Hematopoietic multipotent progenitor cell treated with erythropoietin and hydrocortisone succinate and interleukin-3 and kit ligand, for 17 days (in vitro differentiated cells): ENCODE results near the gene TMCC3.
"Not testable (repeated sequence)": the region's sequence is repeated elsewhere in the genome, so short reads cannot be mapped to it uniquely, and the experiment has no call there.

Source experiments
- DNase-seq: peaks from one replicate; pipeline ENCODE4 v3.0.0-alpha.2; 2015; ENCODE audit warnings: low spot score

The TMCC3 gene

GRCh38 chr12:94599189-94599588, 51.2 kb downstream of the TMCC3 start:
- no peak for DNase-seq

DNA sequence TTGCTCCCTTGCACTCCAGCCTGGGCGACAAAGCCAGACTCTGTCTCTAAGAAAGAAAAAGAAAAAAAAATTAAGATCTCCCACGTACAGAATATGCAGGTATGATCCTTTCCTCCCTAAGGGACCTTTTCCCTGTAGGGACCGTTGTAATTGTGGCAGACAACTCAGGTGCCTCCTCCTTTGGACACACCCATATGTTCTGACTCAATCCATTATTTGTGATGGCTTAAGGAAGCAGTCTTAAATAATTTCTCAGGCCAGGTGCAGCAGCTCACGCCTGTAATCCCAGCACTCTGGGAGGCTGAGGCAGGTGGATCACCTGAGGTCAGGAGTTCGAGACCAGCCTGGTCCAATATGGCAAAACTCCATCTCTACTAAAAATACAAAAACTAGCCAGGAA, 53.1 kb downstream of the TMCC3 start:
- no peak for DNase-seq

- DNase-seq, result no peak
These were observed 53.8 kb downstream of the TMCC3 start for GRCh38 chr12:94596596-94596995.

- no peak for DNase-seq
These were observed 55.2 kb downstream of the TMCC3 start for GRCh38 chr12:94595152-94595551.

GRCh38 chr12:94594443-94594825, 55.9 kb downstream of the TMCC3 start:
- DNase-seq, result no peak

GRCh38 chr12:94593822-94594442, 56.4 kb downstream of the TMCC3 start:
- no peak for DNase-seq

DNA sequence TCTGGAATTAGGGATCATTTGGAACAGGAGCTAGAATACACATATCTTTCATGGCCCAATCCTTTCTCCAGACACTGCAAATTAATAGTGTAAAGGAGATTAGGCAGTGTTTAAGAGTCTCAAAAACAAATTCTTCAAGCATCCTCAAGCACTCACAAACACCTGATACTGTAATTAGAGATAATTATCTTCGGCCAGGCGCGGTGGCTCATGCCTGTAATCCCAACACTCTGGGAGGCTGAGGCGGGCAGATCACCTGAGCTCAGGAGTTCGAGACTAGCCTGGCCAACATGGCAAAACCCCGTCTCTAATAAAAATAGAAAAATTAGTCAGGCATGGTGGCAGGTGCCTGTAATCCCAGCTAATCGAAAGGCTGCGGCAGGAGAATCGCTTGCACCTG, 57.6 kb downstream of the TMCC3 start:
- not testable (repeated sequence) for DNase-seq

GRCh38 chr12:94592080-94592479, 58.3 kb downstream of the TMCC3 start:
- DNase-seq, result no peak

DNA sequence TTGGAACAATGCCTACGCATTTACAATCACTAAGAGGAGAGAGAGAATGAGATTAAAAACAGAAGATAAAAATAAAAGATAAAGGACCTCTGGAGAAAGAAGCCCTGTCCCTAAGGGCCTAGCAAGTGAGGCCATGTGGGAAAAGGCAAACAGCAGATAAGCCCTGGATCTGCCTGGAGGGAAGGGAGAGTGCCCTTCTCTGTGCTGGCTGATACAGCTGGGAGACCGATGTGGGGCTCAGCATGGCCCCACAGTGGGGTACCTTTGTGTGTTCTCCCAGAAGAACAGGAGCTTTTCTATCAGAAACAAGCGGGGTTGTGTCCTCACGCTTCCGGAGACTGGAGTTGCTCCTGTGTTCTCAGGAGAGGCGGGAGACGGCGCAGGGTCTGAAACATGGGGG, 59.9 kb downstream of the TMCC3 start:
- DNase-seq, result no peak

- DNase-seq, result no peak
These were observed 60.8 kb downstream of the TMCC3 start for GRCh38 chr12:94589591-94590001.

GRCh38 chr12:94588346-94588745, 62.0 kb downstream of the TMCC3 start:
- no peak for DNase-seq

DNA sequence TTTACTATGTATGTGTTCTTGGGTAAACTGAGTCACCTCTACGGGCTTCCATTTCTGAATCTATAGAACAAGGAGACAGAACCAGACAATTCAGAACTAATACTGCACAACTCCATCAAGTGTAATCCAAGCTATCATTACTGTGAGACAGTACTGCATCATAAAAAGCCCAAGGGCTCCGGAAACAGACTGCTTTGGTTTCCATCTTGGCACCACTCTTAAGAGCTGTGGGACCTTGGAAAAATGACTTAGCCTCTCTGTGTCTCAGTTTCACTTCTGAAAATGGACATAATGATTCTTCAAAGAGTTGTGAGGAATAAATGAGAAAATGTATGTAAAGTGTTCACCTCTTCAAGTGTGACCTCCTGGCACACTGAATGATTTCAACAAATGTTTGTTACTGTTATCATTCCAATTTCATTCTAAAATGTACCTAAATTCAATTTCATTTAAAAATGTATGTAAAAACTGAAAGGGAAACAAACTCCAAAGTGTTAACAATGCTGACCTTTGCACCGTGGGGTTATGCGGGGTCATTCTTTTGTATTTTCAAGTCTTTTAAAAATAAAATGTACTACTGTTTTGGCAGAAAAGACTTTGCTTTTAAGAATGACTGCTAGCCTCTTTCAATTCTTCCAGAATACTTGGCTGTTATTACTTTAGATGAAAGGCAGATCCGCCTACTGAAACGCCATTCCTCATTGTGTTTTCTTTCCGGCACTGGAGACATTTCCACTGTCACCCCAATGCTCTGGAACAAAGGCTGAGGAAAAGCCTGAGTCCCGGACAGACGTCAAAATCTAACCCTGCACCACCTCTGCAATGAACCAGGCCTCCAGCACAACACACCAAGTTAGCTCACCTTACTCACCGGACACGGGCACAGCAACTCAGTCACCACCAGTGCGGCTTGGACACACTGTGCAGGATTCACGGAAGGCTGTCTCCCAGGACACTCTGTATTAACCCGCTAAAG, 62.8 kb downstream of the TMCC3 start:
- DNase-seq, result no peak

GRCh38 chr12:94586589-94587259, 63.6 kb downstream of the TMCC3 start:
- no peak for DNase-seq

DNA sequence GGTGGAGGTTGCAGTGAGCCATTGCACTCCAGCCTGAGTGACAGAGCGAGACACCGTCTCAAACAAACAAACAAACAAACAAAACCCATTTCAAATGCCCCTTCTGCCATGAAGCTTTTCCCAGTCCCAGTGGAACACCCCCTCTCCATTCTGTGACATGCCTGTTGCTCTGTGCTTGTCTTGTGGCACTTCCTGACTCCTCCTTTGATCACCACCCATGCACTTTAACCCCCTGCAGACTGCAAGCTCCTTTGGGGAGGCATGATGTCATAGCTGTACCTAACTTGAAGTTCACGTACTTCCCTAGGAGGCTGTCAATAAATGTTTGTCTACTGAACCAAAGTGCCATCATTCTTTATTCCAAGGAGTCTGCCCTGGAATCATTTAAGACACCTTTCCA, 64.7 kb downstream of the TMCC3 start:
- no peak for DNase-seq

GRCh38 chr12:94584377-94584776, 66.0 kb downstream of the TMCC3 start:
- no peak for DNase-seq

GRCh38 chr12:94582591-94582990, 67.8 kb downstream of the TMCC3 start:
- DNase-seq, result no peak

DNA sequence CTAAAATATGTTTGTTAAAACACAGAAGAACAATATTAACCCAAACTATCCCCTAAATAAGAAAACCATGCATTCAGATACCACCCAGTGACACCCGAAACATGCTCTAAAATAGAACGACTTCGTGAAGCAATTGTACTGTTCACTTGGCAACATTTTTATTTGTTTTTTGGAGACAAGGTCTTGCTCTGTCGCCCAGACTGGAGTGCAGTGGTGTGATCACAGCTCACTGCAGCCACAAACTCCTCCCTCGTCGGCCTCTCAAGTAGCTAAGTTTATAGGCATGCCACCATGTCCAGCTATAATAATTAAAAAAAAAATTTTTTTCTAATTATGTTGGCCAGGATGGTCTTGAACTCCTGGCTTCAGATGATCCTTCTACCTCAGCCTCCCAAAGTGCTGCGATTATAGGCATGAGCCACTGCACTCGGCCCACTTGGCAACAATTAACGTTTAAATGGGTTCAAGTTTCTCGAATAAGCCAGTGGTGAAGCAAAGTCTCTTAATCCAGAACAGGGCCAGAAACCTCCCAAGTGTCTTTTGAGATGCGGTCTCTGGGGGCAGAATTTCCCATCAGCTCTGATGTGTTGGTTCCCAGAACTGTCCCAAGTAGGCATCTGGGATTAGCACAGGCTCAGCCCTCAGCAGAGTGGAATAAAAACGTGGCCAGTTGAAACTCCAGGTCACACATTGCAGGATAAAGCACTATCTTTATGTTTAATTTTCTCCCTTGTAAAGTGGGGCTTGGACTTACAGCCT, 74.5 kb downstream of the TMCC3 start:
- no peak for DNase-seq

GRCh38 chr12:94575024-94575423, 75.3 kb downstream of the TMCC3 start:
- DNase-seq, result no peak

DNA sequence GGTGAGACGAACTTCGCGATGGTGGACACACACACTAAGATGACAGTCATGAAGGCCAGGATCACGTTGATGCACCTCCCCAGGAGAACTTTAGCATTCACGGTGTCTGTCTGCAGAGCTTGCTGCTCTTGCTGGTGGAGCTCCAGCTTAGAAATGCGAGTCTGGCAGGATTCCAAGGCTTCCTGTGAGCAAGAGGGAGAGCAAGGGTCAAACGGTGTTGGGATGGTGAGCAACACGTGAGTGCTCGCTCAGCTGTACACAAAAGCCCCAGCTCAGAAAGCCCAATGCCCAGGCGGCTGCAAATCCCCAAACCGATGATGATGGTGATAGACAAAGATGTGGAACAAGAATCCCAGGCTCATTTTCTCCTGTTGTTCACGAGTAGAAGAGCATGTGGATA, 78.8 kb downstream of the TMCC3 start:
- DNase-seq, result no peak

DNA sequence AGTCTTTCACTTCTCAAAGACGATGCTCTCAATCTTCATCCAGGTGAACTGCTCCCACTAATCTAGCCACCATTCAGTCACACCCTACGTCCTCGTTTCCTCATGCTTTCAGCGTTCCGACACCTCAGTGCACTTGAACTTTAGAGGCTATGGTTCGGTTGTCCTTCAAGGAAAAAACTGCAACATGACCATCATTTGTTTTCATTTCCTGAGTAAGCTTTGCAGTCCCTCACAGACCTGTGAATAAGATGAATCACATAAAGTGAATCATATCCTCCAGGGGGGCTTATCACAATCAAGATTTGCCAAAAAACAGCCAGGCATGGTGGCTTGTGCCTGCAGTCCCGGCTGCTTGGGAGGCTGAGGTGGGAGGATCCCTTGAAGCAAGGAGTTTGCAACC, 80.2 kb downstream of the TMCC3 start:
- no peak for DNase-seq

- DNase-seq, result no peak
These were observed 82.6 kb downstream of the TMCC3 start for GRCh38 chr12:94567761-94568160.

GRCh38 chr12:94566345-94566744, 84.0 kb downstream of the TMCC3 start:
- DNase-seq, result no peak
